Endometrial microvascular endothelial cells (primary cell): ENCODE data around the gene FOXA1. TPM values are rescaled to one million over a fixed set of nuclear protein-coding genes. Genes with fewer than 3 reads are reported as not detected.
"Not testable (repeated sequence)": the region's sequence is repeated elsewhere in the genome, so short reads cannot be mapped to it uniquely, and the experiment has no call there.

Experiments used
- in situ Hi-C: cut with HindIII; loops from 2 replicates; pipeline ENCODE4 v1.10.0; 2017; ENCODE audit warnings: low sequenced_read_pairs, low pct_unique_long_range_greater_than_20kb; ENCODE audit errors: inconsistent ontology term
- total RNA-seq: library from RNA; depleted of rRNA; stranded (reverse); fragments of >200 nt; gene quantifications from one replicate; pipeline ENCODE4 v1.2.3, GENCODE V29; 2015; ENCODE audit errors: inconsistent ontology term

FOXA1 gene
- total RNA-seq, 1 donor from 2014 or later: not detected

GRCh38 chr14:37571391-37571790, 23.7 kb downstream of the FOXA1 start:
- in situ Hi-C loops: no loop called here

GRCh38 chr14:37569729-37570128, 25.3 kb downstream of the FOXA1 start:
- in situ Hi-C loops: no loop called here

GRCh38 chr14:37566811-37567371, 28.2 kb downstream of the FOXA1 start:
- in situ Hi-C loops: no loop called here

- in situ Hi-C loops: no loop called here
These were observed 29.5 kb downstream of the FOXA1 start for GRCh38 chr14:37565550-37565949.

- in situ Hi-C loops: no loop called here
These were observed 31.9 kb downstream of the FOXA1 start for GRCh38 chr14:37563189-37563588.

GRCh38 chr14:37559386-37559785, 35.7 kb downstream of the FOXA1 start:
- in situ Hi-C loops: no loop called here

GRCh38 chr14:37558740-37559139, 36.3 kb downstream of the FOXA1 start:
- in situ Hi-C loops: no loop called here

GRCh38 chr14:37555596-37555995, 39.5 kb downstream of the FOXA1 start:
- in situ Hi-C loops: not testable (repeated sequence)

GRCh38 chr14:37553935-37554550, 41.0 kb downstream of the FOXA1 start:
- in situ Hi-C loops: no loop called here

- in situ Hi-C loops: no loop called here
These were observed 43.9 kb downstream of the FOXA1 start for GRCh38 chr14:37551119-37551518.

- in situ Hi-C loops: no loop called here
These were observed 44.5 kb downstream of the FOXA1 start for GRCh38 chr14:37550511-37550910.

- in situ Hi-C loops: no loop called here
These were observed 48.2 kb downstream of the FOXA1 start for GRCh38 chr14:37546621-37547447.

GRCh38 chr14:37545174-37545573, 49.9 kb downstream of the FOXA1 start:
- in situ Hi-C loops: no loop called here

- in situ Hi-C loops: no loop called here
These were observed 50.6 kb downstream of the FOXA1 start for GRCh38 chr14:37544407-37544806.

- in situ Hi-C loops: no loop called here
These were observed 55.1 kb downstream of the FOXA1 start for GRCh38 chr14:37539992-37540391.

Other genes starting within 250 kb of the FOXA1 start
- not detected for gene TTC6, start 380 bp upstream of the FOXA1 start, total RNA-seq